Measurements from ENCODE around the gene MITF.

DNA sequence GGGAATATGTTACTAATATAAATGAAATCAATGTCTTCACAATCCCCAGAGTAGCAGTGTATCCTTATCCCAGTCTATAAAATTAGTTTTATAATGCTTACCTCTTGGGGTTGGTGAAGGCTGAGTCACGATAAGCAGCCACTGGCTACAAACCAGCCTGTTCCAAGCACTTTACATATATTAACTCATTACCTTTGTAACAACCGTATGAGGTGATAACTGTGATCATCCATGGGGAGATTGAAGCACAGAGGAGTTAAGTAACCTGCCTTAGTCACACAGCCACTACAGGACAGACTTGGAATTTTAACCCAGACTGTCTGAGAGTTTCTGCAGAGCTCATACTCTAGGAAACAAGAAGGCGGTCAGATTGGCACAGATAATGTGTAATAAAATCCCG lies 43.3 kb upstream of the MITF start:
- TF ChIP-seq, protein P1, sequence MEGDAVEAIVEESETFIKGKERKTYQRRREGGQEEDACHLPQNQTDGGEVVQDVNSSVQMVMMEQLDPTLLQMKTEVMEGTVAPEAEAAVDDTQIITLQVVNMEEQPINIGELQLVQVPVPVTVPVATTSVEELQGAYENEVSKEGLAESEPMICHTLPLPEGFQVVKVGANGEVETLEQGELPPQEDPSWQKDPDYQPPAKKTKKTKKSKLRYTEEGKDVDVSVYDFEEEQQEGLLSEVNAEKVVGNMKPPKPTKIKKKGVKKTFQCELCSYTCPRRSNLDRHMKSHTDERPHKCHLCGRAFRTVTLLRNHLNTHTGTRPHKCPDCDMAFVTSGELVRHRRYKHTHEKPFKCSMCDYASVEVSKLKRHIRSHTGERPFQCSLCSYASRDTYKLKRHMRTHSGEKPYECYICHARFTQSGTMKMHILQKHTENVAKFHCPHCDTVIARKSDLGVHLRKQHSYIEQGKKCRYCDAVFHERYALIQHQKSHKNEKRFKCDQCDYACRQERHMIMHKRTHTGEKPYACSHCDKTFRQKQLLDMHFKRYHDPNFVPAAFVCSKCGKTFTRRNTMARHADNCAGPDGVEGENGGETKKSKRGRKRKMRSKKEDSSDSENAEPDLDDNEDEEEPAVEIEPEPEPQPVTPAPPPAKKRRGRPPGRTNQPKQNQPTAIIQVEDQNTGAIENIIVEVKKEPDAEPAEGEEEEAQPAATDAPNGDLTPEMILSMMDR (IDR thresholded peaks at IDR 0.05), result no peak
- TF ChIP-seq POLR2A (IDR thresholded peaks at IDR 0.05), result no peak
